K562 (cell line): Measurements from ENCODE around the gene SLC2A4. TPM values are rescaled to one million over a fixed set of nuclear protein-coding genes. Genes with fewer than 3 reads are reported as not detected.

Experiments used
- CBFB ChIP-seq: sonication (generic); formaldehyde crosslinking; IDR thresholded peaks from 2 replicates; pipeline ENCODE4 v1.4.0; 2020; ENCODE audit warnings: mild to moderate bottlenecking, missing genetic modification reagents
- CBX1 ChIP-seq: sonication (generic); IDR thresholded peaks from 2 replicates; pipeline ENCODE4 v1.6.1; 2016; ENCODE audit warnings: antibody characterized with exemption, low read depth, mild to moderate bottlenecking
- HIVEP1 ChIP-seq: fragments of 250-450 bp; sonication (Bioruptor Pico); IDR thresholded peaks from 2 replicates; pipeline ENCODE4 v1.4.0; 2020; ENCODE audit warnings: mild to moderate bottlenecking
- KDM4B ChIP-seq, 2 experiments: fragments of 450-650 bp in 1 of 2; sonication (generic) in 1 of 2; IDR thresholded peaks; 2 replicates each; pipeline ENCODE4 v1.6.1; 2016 to 2017; ENCODE audit warnings: borderline replicate concordance in 2 of 2, antibody characterized with exemption in 1 of 2, low read depth in 1 of 2, mild to moderate bottlenecking in 1 of 2
- MED1 ChIP-seq: sonication (generic); formaldehyde crosslinking; IDR thresholded peaks from 2 replicates; pipeline ENCODE4 v1.8.1; 2023; ENCODE audit warnings: missing genetic modification reagents, borderline replicate concordance
- MTA1 ChIP-seq: fragments of 450-650 bp; IDR thresholded peaks from 2 replicates; pipeline ENCODE4 v1.6.1; 2017; ENCODE audit warnings: borderline replicate concordance
- NCOA2 ChIP-seq, 2 experiments: fragments of 450-650 bp; IDR thresholded peaks; 2 replicates each; pipeline ENCODE4 v1.6.1; 2018; ENCODE audit warnings: mild to moderate bottlenecking in 2 of 2, moderate library complexity in 1 of 2; ENCODE audit not compliant: partially characterized antibody in 2 of 2
- RAD51 ChIP-seq: fragments of 450-650 bp; IDR thresholded peaks from 2 replicates; pipeline ENCODE4 v1.7.1; 2016; ENCODE audit warnings: low read depth, mild to moderate bottlenecking, borderline replicate concordance
- RBM22 ChIP-seq: fragments of 200-400 bp; formaldehyde crosslinking; IDR thresholded peaks from 2 replicates; pipeline ENCODE4 v1.6.1; 2018; ENCODE audit warnings: low read length, low read depth; ENCODE audit not compliant: poor library complexity, severe bottlenecking
- RFX7 ChIP-seq: fragments of 250-450 bp; sonication (Bioruptor Pico); IDR thresholded peaks from 2 replicates; pipeline ENCODE4 v1.5.1; 2021; ENCODE audit warnings: mild to moderate bottlenecking
- TCF7 ChIP-seq: sonication (generic); IDR thresholded peaks from 2 replicates; pipeline ENCODE4 v1.6.1; 2016; ENCODE audit warnings: antibody characterized with exemption, borderline replicate concordance
- TRIM25 ChIP-seq: fragments of 450-650 bp; IDR thresholded peaks from 2 replicates; pipeline ENCODE4 v1.7.0; 2016; ENCODE audit warnings: borderline replicate concordance
- ZBTB33 ChIP-seq: sonication (generic); formaldehyde crosslinking; IDR thresholded peaks from 2 replicates; pipeline ENCODE4 v1.8.1; 2023; ENCODE audit warnings: mild to moderate bottlenecking, missing genetic modification reagents
- ZEB2 ChIP-seq: fragments of 450-650 bp; IDR thresholded peaks from 2 replicates; pipeline ENCODE4 v1.6.1; 2016
- ZNF212 ChIP-seq: fragments of 450-650 bp; formaldehyde crosslinking; IDR thresholded peaks from 2 replicates; pipeline ENCODE4 v1.4.0; 2020; ENCODE audit warnings: mild to moderate bottlenecking
- ZNF785 ChIP-seq: fragments of 250-450 bp; sonication (Bioruptor Pico); IDR thresholded peaks from 2 replicates; pipeline ENCODE4 v1.4.0; 2020; ENCODE audit warnings: mild to moderate bottlenecking
- polyA plus RNA-seq, 8 experiments: library from polyadenylated mRNA; depleted of rRNA in 4 of 8; stranded (reverse) in 5 of 8; unstranded in 3 of 8; fragments of >200 nt; fragmentation: Nextera tagmentation in 2 of 8; fragmentation: Illumina TruSeq in 1 of 8; extraction: Ambion mirVana in 2 of 8; extraction: Trizol in 1 of 8; gene quantifications; 2 replicates each; pipeline versions ENCODE4 v1.2.1 to v1.2.3, GENCODE V29; 2011 to 2014; ENCODE audit warnings: inconsistent platforms in 1 of 8, missing spikeins in 1 of 8
- total RNA-seq, 7 experiments: library from RNA; depleted of rRNA in 6 of 7; stranded (reverse); fragments of >200 nt in 6 of 7; fragmentation: Illumina TruSeq in 2 of 7; extraction: Trizol in 2 of 7; gene quantifications; 2 replicates each; pipeline versions ENCODE4 v1.2.1 to v1.2.3, GENCODE V29; 2011 to 2021; ENCODE audit warnings: low replicate concordance in 1 of 7
- TF ChIP-seq, protein P1 (sequence below): sonication (generic); formaldehyde crosslinking; IDR thresholded peaks from 2 replicates; pipeline ENCODE4 v1.8.0; 2022; ENCODE audit warnings: mild to moderate bottlenecking, missing genetic modification reagents
- TF ChIP-seq, protein P2 (sequence below): fragments of 450-650 bp; IDR thresholded peaks from 2 replicates; pipeline ENCODE4 v1.6.1; 2016; ENCODE audit warnings: borderline replicate concordance
- TF ChIP-seq, protein P3 (sequence below): sonication (generic); formaldehyde crosslinking; IDR thresholded peaks from 2 replicates; pipeline ENCODE4 v1.8.1; 2022; ENCODE audit warnings: missing genetic modification reagents

SLC2A4 gene
- total and polyA plus RNA-seq, 9 of the 15 experiments (the other 6 are each of a cell fraction or from before 2014, with no cell fraction given) = 0.74 to 3.5 (median 1.6) TPM

DNA sequence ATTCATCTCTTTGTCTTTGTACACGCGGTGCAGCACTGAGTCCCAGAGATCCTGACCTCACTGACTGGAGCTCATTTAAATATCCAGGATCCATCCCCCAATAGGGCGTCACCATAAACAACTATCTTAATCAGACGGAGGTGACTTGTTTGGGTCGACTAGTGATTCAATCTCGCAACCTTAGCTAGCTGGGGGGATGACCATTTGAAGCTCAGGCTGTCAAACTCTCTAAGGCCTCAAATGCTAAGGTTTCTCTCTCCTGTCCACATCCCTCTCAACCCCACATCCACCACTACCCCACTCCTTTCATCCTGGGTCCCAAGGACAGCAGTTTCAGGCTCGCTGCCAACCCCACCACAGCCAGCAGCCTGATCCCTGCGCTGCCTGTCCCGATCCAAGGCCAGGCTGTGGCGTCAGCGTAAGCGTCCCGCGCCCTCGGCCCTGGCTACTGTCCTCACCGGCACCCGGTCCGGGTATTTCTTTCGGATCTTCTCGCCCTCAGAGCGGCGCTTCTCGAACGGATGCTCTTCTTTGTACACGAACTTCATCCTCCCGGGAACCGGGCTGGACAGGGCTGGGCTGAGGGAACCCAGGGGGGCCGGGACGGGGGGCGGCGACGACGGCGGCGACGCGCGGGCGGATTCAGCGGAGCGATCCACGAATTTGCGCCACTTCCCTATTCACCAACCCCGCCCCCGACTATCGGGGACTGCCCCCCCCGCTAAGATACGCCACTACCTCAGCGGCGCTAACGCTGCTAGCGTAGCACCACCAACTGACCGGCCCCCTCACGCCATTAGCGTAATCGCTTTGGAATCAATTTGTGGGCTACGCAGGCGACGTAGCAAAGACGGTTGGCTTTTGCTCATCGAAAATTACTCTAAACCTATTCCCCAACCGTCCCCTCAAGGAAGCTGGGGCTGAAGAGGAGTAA, 39.5 kb upstream of the SLC2A4 start, which contains the start of gene GABARAP (continued):
- TF ChIP-seq, protein P1, sequence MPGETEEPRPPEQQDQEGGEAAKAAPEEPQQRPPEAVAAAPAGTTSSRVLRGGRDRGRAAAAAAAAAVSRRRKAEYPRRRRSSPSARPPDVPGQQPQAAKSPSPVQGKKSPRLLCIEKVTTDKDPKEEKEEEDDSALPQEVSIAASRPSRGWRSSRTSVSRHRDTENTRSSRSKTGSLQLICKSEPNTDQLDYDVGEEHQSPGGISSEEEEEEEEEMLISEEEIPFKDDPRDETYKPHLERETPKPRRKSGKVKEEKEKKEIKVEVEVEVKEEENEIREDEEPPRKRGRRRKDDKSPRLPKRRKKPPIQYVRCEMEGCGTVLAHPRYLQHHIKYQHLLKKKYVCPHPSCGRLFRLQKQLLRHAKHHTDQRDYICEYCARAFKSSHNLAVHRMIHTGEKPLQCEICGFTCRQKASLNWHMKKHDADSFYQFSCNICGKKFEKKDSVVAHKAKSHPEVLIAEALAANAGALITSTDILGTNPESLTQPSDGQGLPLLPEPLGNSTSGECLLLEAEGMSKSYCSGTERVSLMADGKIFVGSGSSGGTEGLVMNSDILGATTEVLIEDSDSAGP (CRISPR knock-in tag) = no peak
- no peak for TF ChIP-seq ZBTB33 (CRISPR knock-in tag)
- TF ChIP-seq NCOA2 (IDR thresholded peaks at IDR 0.05; ENCODE audit: partially characterized antibody in 2 of 2) = no peak
- TF ChIP-seq TCF7 = 0 out of 2 replicates have a peak, but pooled peaks have one; percentile 25
- no peak for TF ChIP-seq RFX7
- no peak for TF ChIP-seq CBFB (CRISPR knock-in tag)
- no peak for TF ChIP-seq ZNF212 (CRISPR knock-in tag)
- TF ChIP-seq CBX1 = no peak
- TF ChIP-seq, protein P2, sequence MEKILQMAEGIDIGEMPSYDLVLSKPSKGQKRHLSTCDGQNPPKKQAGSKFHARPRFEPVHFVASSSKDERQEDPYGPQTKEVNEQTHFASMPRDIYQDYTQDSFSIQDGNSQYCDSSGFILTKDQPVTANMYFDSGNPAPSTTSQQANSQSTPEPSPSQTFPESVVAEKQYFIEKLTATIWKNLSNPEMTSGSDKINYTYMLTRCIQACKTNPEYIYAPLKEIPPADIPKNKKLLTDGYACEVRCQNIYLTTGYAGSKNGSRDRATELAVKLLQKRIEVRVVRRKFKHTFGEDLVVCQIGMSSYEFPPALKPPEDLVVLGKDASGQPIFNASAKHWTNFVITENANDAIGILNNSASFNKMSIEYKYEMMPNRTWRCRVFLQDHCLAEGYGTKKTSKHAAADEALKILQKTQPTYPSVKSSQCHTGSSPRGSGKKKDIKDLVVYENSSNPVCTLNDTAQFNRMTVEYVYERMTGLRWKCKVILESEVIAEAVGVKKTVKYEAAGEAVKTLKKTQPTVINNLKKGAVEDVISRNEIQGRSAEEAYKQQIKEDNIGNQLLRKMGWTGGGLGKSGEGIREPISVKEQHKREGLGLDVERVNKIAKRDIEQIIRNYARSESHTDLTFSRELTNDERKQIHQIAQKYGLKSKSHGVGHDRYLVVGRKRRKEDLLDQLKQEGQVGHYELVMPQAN = peak; percentile 66
- TF ChIP-seq RAD51 = peak; percentile 17; the same call in 1 of the 2 replicates
- no peak for TF ChIP-seq TRIM25
- TF ChIP-seq HIVEP1 (CRISPR knock-in tag) = no peak
- no peak for TF ChIP-seq ZNF785 (CRISPR knock-in tag)
- no peak for TF ChIP-seq KDM4B (IDR thresholded peaks at IDR 0.05; ENCODE audit: borderline replicate concordance in 2 of 2, low read depth in 1 of 2)
- TF ChIP-seq, protein P3, sequence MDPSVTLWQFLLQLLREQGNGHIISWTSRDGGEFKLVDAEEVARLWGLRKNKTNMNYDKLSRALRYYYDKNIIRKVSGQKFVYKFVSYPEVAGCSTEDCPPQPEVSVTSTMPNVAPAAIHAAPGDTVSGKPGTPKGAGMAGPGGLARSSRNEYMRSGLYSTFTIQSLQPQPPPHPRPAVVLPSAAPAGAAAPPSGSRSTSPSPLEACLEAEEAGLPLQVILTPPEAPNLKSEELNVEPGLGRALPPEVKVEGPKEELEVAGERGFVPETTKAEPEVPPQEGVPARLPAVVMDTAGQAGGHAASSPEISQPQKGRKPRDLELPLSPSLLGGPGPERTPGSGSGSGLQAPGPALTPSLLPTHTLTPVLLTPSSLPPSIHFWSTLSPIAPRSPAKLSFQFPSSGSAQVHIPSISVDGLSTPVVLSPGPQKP = no peak
- no peak for TF ChIP-seq ZEB2
- TF ChIP-seq MED1 = no peak
- TF ChIP-seq RBM22 = no peak
- peak; percentile 76; the same call in 1 of the 2 replicates for TF ChIP-seq MTA1
